Esophagus muscularis mucosa (tissue), 4 donors: ENCODE measurements around the gene UNC50.

Experiments used
- CTCF ChIP-seq, 3 experiments: fragments of 200-600 bp in 2 of 3; fragments of 450-650 bp in 1 of 3; sonication (generic) in 2 of 3; IDR thresholded peaks; one replicate each; pipeline ENCODE4 v1.5.1; 2017 to 2019; ENCODE audit warnings: antibody characterized with exemption in 3 of 3, mild to moderate bottlenecking in 2 of 3, moderate library complexity in 1 of 3
- EP300 ChIP-seq: sonication (generic); formaldehyde crosslinking; IDR thresholded peaks from one replicate; pipeline ENCODE4 v1.6.1; 2017; ENCODE audit warnings: antibody characterized with exemption
- POLR2A ChIP-seq: fragments of 450-650 bp; IDR thresholded peaks from one replicate; pipeline ENCODE4 v1.6.1; 2017; ENCODE audit warnings: antibody characterized with exemption, moderate library complexity, mild to moderate bottlenecking, low read depth

- no peak for TF ChIP-seq CTCF (IDR thresholded peaks at IDR 0.05)
- TF ChIP-seq POLR2A: no peak
- no peak for TF ChIP-seq EP300
Observed at GRCh38 chr2:98647636-98648035, 39.2 kb downstream of the UNC50 start.
